Uterus (tissue), 2 donors: Measurements from ENCODE around the gene LDLRAD2.

ENCODE experiments used
- POLR2A ChIP-seq, 2 donors: fragments of 450-650 bp; IDR thresholded peaks; one replicate each; pipeline ENCODE4 v1.6.1; 2016; ENCODE audit warnings: antibody characterized with exemption in 2 of 2, mild to moderate bottlenecking in 1 of 2, moderate library complexity in 1 of 2
- TF ChIP-seq, protein P1 (sequence below), 4 experiments: fragments of 200-600 bp in 2 of 4; fragments of 450-650 bp in 2 of 4; sonication (generic) in 2 of 4; IDR thresholded peaks; one replicate each; pipeline ENCODE4 v1.5.1; 2016 to 2019; ENCODE audit warnings: antibody characterized with exemption in 4 of 4, mild to moderate bottlenecking in 2 of 4, moderate library complexity in 1 of 4

DNA sequence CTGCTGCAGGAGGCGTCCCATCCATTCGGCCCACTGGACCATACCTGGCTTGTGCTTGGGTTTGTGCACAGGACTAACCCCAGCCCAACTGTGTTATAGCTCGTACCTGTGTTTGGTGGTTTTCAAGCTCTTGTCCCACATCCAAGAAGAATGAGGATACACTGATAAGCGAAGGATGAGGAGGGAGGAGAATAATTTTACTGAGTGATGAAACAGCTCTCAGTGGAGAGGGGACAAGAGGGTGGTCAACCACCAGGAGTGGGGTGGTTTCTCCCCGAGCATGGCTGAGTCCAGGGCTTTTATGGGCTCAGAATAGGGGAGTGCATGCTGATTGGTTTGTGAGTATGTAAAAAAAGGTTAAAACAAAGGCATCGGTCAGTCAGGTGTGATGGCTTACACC is 17.0 kb upstream of the LDLRAD2 start:
- no peak for TF ChIP-seq POLR2A (IDR thresholded peaks at IDR 0.05)
- TF ChIP-seq, protein P1, sequence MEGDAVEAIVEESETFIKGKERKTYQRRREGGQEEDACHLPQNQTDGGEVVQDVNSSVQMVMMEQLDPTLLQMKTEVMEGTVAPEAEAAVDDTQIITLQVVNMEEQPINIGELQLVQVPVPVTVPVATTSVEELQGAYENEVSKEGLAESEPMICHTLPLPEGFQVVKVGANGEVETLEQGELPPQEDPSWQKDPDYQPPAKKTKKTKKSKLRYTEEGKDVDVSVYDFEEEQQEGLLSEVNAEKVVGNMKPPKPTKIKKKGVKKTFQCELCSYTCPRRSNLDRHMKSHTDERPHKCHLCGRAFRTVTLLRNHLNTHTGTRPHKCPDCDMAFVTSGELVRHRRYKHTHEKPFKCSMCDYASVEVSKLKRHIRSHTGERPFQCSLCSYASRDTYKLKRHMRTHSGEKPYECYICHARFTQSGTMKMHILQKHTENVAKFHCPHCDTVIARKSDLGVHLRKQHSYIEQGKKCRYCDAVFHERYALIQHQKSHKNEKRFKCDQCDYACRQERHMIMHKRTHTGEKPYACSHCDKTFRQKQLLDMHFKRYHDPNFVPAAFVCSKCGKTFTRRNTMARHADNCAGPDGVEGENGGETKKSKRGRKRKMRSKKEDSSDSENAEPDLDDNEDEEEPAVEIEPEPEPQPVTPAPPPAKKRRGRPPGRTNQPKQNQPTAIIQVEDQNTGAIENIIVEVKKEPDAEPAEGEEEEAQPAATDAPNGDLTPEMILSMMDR (IDR thresholded peaks at IDR 0.05), result no peak
